H9 (cell line): Measurements from ENCODE around the gene MOB1B. TPM values are rescaled to one million over a fixed set of nuclear protein-coding genes. Genes with fewer than 3 reads are reported as not detected.

Experiments used
- DNase-seq: peaks from one replicate; pipeline ENCODE4 v3.0.0-alpha.2; 2017
- H2AFZ ChIP-seq: one replicate; pipeline ENCODE4 v1.6.1; 2013; ENCODE audit warnings: mild to moderate bottlenecking, low read length, control low read depth, moderate library complexity
- H2AK5ac ChIP-seq: 2 replicates; pipeline ENCODE4 v1.6.1; 2013; ENCODE audit warnings: low read length, control low read depth, mixed read lengths; ENCODE audit not compliant: insufficient read length
- H2BK120ac ChIP-seq: one replicate; pipeline ENCODE4 v1.6.1; 2013; ENCODE audit warnings: low read depth, mild to moderate bottlenecking, low read length, control low read depth, inconsistent platforms; ENCODE audit not compliant: poor library complexity, severe bottlenecking
- H2BK12ac ChIP-seq: 2 replicates; pipeline ENCODE4 v1.6.1; 2013; ENCODE audit warnings: low read length, control low read depth, mixed read lengths, low read depth; ENCODE audit not compliant: insufficient read length
- H2BK15ac ChIP-seq: 2 replicates; pipeline ENCODE4 v1.6.1; 2013; ENCODE audit warnings: low read depth, low read length, control low read depth
- H2BK20ac ChIP-seq: one replicate; pipeline ENCODE4 v1.6.1; 2013; ENCODE audit warnings: low read depth, mild to moderate bottlenecking, low read length, control low read depth, inconsistent platforms; ENCODE audit not compliant: poor library complexity, severe bottlenecking
- H2BK5ac ChIP-seq: 2 replicates; pipeline ENCODE4 v1.6.1; 2013; ENCODE audit warnings: low read length, control low read depth, mixed read lengths; ENCODE audit not compliant: insufficient read length
- H3K14ac ChIP-seq: 2 replicates; pipeline ENCODE4 v1.6.1; 2013; ENCODE audit warnings: low read length, control low read depth; ENCODE audit not compliant: insufficient read depth
- H3K18ac ChIP-seq: 2 replicates; pipeline ENCODE4 v1.6.1; 2013; ENCODE audit warnings: low read depth, mild to moderate bottlenecking, mixed read lengths, low read length, control low read depth; ENCODE audit not compliant: insufficient read length
- H3K23ac ChIP-seq: 2 replicates; pipeline ENCODE4 v1.6.1; 2013; ENCODE audit warnings: low read length, control low read depth, mixed read lengths, low read depth; ENCODE audit not compliant: insufficient read length
- H3K23me2 ChIP-seq: 2 replicates; pipeline ENCODE4 v1.6.1; 2013; ENCODE audit warnings: low read depth, mild to moderate bottlenecking, mixed read lengths, low read length, control low read depth; ENCODE audit not compliant: insufficient read length, poor library complexity, severe bottlenecking
- H3K27ac ChIP-seq: 2 replicates; pipeline ENCODE4 v1.5.1; 2013; ENCODE audit warnings: low read length, control low read depth, mixed read lengths, low read depth; ENCODE audit not compliant: insufficient read length
- H3K27me3 ChIP-seq: 2 replicates; pipeline ENCODE4 v1.6.1; 2013; ENCODE audit warnings: low read length, control low read depth, inconsistent platforms; ENCODE audit not compliant: insufficient read depth
- H3K4ac ChIP-seq: 2 replicates; pipeline ENCODE4 v1.6.1; 2013; ENCODE audit warnings: low read depth, mild to moderate bottlenecking, control low read depth, inconsistent platforms, low read length, moderate library complexity
- H3K4me1 ChIP-seq: 2 replicates; pipeline ENCODE4 v1.6.1; 2013; ENCODE audit warnings: low read length, control low read depth, inconsistent platforms; ENCODE audit not compliant: insufficient read depth
- H3K4me2 ChIP-seq: 2 replicates; pipeline ENCODE4 v1.6.1; 2013; ENCODE audit warnings: low read length, control low read depth, mixed read lengths; ENCODE audit not compliant: insufficient read length, insufficient read depth
- H3K56ac ChIP-seq: 2 replicates; pipeline ENCODE4 v1.6.1; 2013; ENCODE audit warnings: low read depth, mild to moderate bottlenecking, mixed read lengths, low read length, control low read depth; ENCODE audit not compliant: insufficient read length
- H3K79me1 ChIP-seq: 2 replicates; pipeline ENCODE4 v1.6.1; 2013; ENCODE audit warnings: low read depth, mild to moderate bottlenecking, moderate library complexity, low read length, control low read depth, inconsistent platforms; ENCODE audit not compliant: insufficient read depth, poor library complexity, severe bottlenecking
- H3K79me2 ChIP-seq: 2 replicates; pipeline ENCODE4 v1.6.1; 2013; ENCODE audit warnings: low read length, control low read depth, inconsistent platforms; ENCODE audit not compliant: insufficient read depth
- H3K9ac ChIP-seq: 2 replicates; pipeline ENCODE4 v1.6.1; 2013; ENCODE audit warnings: low read length, control low read depth, mixed read lengths; ENCODE audit not compliant: insufficient read length; ENCODE audit errors: extremely low read depth
- H3K9me3 ChIP-seq: one replicate; pipeline ENCODE4 v1.6.1; 2013; ENCODE audit warnings: low read depth, low read length, inconsistent platforms; ENCODE audit not compliant: control insufficient read depth
- H3T11ph ChIP-seq: one replicate; pipeline ENCODE4 v1.6.1; 2013; ENCODE audit warnings: mild to moderate bottlenecking, low read length, control low read depth, inconsistent platforms
- H4K20me1 ChIP-seq: one replicate; pipeline ENCODE4 v1.6.1; 2013; ENCODE audit not compliant: control insufficient read depth, insufficient read length, insufficient read depth
- H4K5ac ChIP-seq: 2 replicates; pipeline ENCODE4 v1.6.1; 2013; ENCODE audit warnings: low read depth, mild to moderate bottlenecking, mixed read lengths, low read length, control low read depth; ENCODE audit not compliant: insufficient read length
- H4K8ac ChIP-seq: replicated peaks from 2 replicates; pipeline ENCODE4 v1.6.1; 2013; ENCODE audit warnings: low read length, control low read depth, mixed read lengths, low read depth; ENCODE audit not compliant: insufficient read length
- H4K91ac ChIP-seq: 2 replicates; pipeline ENCODE4 v1.6.1; 2013; ENCODE audit warnings: low read depth, mild to moderate bottlenecking, moderate library complexity, mixed read lengths, low read length, control low read depth; ENCODE audit not compliant: insufficient read length
- H3K27ac Mint-ChIP-seq, 3 experiments: 2 replicates in 2 of 3; 3 replicates in 1 of 3; pipeline ENCODE4 v1.8.0; 2020 to 2021; ENCODE audit warnings: mixed read lengths in 3 of 3, mild to moderate bottlenecking in 1 of 3, moderate library complexity in 1 of 3
- H3K27me3 Mint-ChIP-seq: 2 replicates; pipeline ENCODE4 v1.8.0; 2021; ENCODE audit warnings: low read depth, mild to moderate bottlenecking, moderate library complexity, mixed read lengths
- H3K36me3 Mint-ChIP-seq, 3 experiments: 2 replicates in 2 of 3; 3 replicates in 1 of 3; pipeline ENCODE4 v1.8.0; 2020 to 2021; ENCODE audit warnings: low read depth in 3 of 3, mixed read lengths in 3 of 3; ENCODE audit not compliant: insufficient read depth in 1 of 3
- H3K4me1 Mint-ChIP-seq, 2 experiments: 2 replicates each; pipeline ENCODE4 v1.8.0; 2020; ENCODE audit warnings: mixed read lengths in 2 of 2
- H3K4me3 Mint-ChIP-seq, 2 experiments: 2 replicates in 1 of 2; 3 replicates in 1 of 2; pipeline ENCODE4 v1.8.0; 2020 to 2021; ENCODE audit warnings: mild to moderate bottlenecking in 2 of 2, mixed read lengths in 2 of 2, moderate library complexity in 1 of 2
- H3K9me3 Mint-ChIP-seq, 2 experiments: 2 replicates in 1 of 2; 3 replicates in 1 of 2; pipeline ENCODE4 v1.8.0; 2020; ENCODE audit warnings: mild to moderate bottlenecking in 2 of 2, mixed read lengths in 2 of 2, moderate library complexity in 1 of 2
- CTCF ChIP-seq: fragments of 200-600 bp; sonication (generic); conservative IDR thresholded peaks from 3 replicates; pipeline ENCODE4 v1.8.0; 2021; ENCODE audit warnings: antibody characterized with exemption, mild to moderate bottlenecking
- WGBS: extraction: QIAGEN DNeasy Blood & Tissue Kit; methylation state at CpG from one replicate; pipeline ENCODE4 v1.1.7; 2013; ENCODE audit warnings: missing lambda C conversion rate, low lambda C conversion rate, mixed read lengths; ENCODE audit not compliant: insufficient read length; ENCODE audit errors: extremely low coverage; 5-methylcytosine and 5-hydroxymethylcytosine counted together
- total RNA-seq: library from RNA; stranded (reverse); gene quantifications from 2 replicates; pipeline ENCODE4 v1.2.1, GENCODE V29; 2021

MOB1B gene
- total RNA-seq, 1 experiment from 2014 or later: 30.3 TPM

- Mint-ChIP-seq H3K9me3 (peaks cover 3 to 4% of the 10 kb centered on the region in 2 experiments; a peak in 4 of 5 replicates), H3K4me3 (no peak overlapping the region), H3K4me1 (no peaks in the 10 kb centered on the region), H3K27ac (no peak overlapping the region; a peak in 1 of 7 replicates), H3K27me3 (no peaks in the 10 kb centered on the region), H3K36me3 (no peaks in the 10 kb centered on the region; a peak in 2 of 7 replicates)
- Histone ChIP-seq H3T11ph (no peak overlapping the region), H2BK20ac (no peak overlapping the region), H2BK120ac (no peak overlapping the region), H3K4ac (no peak overlapping the region), H3K4me2 (no peak overlapping the region), H3K79me1 (no peaks in the 10 kb centered on the region), H3K4me1 (no peaks in the 10 kb centered on the region), H3K9ac (no peak overlapping the region), H3K9me3 (no peaks in the 10 kb centered on the region), H4K20me1 (no peaks in the 10 kb centered on the region), H2AK5ac (no peak overlapping the region), H2BK15ac (no peak overlapping the region), H3K27me3 (no peaks in the 10 kb centered on the region), H3K18ac (no peak overlapping the region), H2BK12ac (no peak overlapping the region), H3K27ac (no peak overlapping the region), H3K23me2 (no peaks in the 10 kb centered on the region), H2BK5ac (no peak overlapping the region), H3K14ac (no peak overlapping the region), H3K79me2 (no peaks in the 10 kb centered on the region), H2AFZ (no peak overlapping the region), H4K91ac (no peak overlapping the region), H4K8ac (no peak overlapping the region), H3K23ac (no peak overlapping the region), H3K56ac (no peak overlapping the region), H4K5ac (no peak overlapping the region)
- no peak for TF ChIP-seq CTCF
- WGBS: no CpG with 5 or more reads among the region's 6 CpGs
- no peak for DNase-seq
Observed at GRCh38 chr4:70885174-70885573, 17.0 kb upstream of the MOB1B start.
